Measurements from ENCODE around the gene AGFG1.

The AGFG1 gene, protein sequence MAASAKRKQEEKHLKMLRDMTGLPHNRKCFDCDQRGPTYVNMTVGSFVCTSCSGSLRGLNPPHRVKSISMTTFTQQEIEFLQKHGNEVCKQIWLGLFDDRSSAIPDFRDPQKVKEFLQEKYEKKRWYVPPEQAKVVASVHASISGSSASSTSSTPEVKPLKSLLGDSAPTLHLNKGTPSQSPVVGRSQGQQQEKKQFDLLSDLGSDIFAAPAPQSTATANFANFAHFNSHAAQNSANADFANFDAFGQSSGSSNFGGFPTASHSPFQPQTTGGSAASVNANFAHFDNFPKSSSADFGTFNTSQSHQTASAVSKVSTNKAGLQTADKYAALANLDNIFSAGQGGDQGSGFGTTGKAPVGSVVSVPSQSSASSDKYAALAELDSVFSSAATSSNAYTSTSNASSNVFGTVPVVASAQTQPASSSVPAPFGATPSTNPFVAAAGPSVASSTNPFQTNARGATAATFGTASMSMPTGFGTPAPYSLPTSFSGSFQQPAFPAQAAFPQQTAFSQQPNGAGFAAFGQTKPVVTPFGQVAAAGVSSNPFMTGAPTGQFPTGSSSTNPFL

DNA sequence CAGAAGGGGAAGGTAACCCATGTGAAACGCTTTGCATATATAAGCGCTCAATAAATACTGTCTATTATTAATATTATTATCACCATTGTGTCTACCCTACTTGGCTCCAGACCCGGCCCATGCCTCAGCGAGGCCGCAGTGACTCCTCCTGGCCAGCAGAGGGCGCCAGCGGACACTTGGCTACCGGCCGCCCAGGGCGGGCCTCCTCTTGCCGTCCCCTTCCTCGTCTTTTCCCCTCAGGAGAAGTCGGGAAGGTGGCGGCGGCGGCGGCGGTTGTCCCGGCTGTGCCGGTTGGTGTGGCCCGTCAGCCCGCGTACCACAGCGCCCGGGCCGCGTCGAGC lies at the start of gene AGFG1:
AGFG1 (plus strand) TSS at position 233 of the 341 bp plus-strand sequence. CDS start 266 bp downstream, outside the sequence.
- DNase-seq (ENCODE audit: low spot score) = peak; percentile 92

DNA sequence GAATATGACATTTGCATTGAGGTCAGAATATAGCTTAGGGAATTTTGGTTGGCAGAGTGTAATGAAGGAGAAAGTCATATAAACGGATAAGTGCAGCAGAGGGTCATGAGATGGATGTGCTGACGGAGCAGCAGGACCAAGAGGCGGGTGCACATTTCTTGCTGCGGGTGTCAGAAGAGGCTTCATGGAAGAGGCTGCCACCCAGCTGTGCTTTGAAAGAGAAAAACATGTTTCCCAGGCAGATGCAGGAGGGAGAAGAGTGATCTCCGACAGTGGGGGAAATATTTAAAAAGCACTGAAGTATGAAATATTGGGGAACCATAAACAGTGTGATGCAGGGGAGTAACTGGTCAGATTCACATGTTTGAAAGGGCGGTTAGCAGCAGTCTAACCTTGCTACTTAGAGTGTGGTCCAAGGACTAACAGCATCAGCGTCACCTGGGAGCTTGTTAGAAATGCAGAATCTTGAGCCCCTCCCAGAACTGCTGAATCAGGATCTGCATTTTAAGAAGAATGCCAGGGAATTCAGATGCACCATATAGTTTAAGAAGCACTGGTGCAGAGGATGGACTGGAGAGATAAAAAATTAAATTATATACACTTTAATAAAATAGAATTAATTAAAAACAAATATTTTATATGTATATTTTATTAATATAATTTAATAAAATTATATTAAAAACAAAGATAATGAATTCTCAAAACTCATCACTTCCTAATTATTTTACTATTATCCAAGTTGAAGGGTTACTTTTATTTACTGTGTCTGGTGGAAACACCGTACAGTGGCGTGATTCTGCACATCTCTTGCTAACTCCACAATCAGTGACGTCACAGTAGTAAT lies 48.1 kb upstream of the AGFG1 start:
- no peak for DNase-seq (ENCODE audit: low spot score)

DNA sequence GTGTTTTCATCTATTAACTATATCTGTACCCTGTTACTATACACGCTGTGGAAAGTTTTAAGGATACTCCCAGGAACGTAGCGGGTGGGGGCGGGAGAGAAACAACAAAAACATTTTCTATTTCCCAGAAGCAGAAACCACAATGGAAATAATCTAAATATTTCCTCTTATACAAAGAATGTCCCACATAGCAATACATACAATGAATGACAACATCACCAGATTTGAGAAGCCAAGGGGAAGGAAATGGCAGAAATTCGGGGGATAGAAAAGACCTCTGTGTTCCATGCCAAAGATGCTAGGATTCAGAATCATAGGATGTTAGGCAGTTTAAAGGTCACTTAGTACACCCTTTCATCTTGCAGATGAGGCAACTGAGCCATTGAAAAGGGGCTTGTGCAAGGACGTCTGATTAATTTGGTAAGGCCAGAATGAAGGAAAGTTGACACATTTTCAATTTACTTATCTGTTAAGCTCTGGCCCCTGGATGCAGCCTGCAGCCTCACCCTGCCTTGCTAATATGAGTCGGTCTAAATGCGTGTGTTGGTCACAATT lies 43.1 kb upstream of the AGFG1 start:
- no peak for DNase-seq (ENCODE audit: low spot score)

DNA sequence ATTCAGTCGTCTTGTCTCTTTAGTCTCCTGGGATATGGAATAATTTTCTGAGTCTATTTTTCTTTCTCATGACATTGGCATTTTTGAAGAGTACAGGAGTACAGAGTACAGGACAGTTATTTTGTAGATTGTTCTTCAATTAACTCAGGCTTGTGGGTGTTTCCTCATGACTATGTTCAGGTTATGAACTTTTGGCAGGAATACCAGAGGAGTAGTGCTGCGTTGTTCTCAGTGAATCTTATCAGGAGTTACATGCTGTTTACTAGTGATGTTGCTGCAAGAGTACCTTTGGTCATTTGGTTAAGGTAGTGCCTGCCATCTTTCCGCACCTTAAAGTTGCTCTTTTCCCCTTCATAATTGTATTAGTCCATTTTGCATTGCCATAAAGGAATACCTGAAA lies 41.3 kb upstream of the AGFG1 start:
- no peak for DNase-seq (ENCODE audit: low spot score)

DNA sequence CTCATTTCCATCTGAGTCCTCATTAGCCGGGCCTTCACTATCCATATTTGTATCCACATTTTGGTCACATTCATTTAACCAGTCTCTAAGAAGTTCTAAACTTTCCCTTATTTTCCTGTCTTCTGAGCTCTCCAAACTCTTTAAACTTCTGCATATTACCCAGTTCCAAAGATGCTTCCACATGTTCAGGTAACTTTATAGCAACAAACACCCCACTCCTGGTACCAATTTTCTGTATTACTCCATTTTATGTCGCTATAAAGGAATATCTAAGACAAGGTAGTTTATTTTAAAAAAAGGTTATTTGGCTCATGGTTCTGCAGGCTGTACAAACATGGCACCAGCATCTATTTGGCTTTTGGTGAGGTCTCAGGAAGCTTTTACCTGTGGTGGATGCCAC lies 38.8 kb upstream of the AGFG1 start:
- no peak for DNase-seq (ENCODE audit: low spot score)

DNA sequence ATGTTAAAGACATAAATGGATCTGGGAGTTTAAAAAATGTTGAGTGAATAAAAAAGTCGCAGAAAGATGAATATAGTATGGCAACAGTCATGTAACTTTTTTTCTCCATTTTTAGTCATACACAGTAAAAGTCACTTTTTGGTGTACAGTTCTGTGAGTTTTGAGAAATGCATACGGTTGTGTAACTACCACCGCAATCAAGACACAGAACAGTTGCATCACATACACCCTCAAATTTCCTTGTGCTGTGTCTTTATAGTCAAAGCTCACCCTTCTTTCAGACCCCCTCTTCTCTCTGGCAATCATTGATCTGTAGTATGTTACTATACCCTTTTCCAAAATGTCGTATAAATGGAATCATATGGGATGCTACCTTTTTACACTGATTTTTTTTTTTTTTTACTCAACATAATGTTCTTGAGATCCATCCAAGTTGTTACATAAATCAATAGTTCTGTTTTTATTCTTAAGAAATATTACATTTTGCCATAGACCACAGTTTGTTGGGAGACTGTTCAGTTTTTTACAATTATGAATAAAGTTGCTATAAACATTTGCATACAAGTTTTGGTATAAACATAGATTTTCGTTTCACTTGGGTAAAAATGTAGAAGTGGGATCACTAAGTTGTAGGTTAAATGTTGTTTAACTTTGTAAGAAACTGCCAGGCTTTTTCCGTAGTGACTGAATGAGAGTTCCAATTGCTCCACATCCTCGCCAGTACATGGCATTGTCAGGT lies 35.4 kb upstream of the AGFG1 start:
- no peak for DNase-seq (ENCODE audit: low spot score)

DNA sequence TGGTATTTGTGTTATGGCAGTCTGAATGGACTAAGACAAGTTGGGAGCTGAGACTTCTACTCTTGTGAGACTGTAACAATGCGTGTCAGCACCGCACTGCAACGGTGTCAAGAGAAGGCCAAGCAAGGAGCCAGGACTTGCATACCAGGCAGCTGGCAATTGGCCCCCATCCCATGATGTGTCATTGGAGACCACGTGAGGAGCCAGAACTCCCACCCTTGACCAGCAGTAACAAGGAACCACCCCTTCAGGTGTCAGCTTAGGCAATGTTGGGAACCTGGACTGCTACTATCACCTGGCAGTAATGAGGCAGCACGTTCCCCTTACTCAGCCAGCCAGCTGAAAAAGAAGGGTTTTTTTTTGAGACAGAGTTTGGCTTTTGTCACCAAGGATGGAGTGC lies 32.7 kb upstream of the AGFG1 start:
- no peak for DNase-seq (ENCODE audit: low spot score)

DNA sequence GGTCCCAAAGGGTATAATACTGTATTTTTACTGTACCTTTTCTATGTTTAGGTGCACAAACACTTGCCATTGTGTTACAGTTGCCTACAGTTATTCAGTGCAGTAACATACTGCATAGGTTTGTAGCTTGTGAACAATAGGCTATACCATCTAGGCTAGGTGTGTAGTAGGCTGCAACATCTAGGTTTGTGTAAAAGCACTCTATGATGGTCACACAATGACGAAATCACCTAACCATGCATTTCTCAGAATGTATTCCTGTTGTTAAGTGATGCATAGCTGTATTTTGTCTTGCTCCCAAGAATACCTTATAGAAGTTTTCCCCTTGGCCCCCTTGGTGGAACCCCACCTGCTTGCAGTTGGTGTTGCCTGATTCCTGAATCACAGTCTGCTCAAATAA lies 29.3 kb upstream of the AGFG1 start:
- no peak for DNase-seq (ENCODE audit: low spot score)

DNA sequence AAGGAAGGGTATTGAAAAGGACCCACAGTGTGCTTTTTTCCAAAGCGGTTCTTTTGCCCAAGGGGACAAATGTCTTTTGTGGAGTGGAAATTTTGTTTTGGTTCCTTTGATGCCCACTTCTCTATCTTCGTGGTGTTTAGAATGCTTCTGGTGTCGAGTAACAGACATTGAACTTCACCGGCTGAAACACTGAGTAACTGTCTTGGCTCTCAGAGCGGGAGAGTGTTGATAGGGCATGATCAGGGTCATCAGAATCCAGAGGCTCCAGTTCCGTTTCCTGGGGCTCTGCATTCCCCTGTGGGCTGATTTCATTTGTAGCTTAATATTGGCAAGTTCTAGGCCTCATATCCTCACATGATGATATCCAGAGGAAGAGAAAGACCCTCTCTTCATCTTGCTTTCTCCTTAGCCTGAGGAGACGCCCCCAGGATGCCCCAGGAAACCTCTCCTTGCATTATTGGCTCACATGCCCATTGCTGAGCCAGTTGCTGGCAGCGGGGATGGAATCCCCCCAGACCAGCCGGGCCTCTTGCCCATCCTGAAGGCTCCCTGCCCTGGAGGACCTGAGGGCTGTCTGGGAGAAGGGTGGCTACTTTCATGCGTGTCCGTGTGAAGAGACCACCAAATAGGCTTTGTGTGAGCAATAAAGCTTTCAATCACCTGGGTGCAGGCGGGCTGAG lies 27.9 kb upstream of the AGFG1 start:
- no peak for DNase-seq (ENCODE audit: low spot score)

DNA sequence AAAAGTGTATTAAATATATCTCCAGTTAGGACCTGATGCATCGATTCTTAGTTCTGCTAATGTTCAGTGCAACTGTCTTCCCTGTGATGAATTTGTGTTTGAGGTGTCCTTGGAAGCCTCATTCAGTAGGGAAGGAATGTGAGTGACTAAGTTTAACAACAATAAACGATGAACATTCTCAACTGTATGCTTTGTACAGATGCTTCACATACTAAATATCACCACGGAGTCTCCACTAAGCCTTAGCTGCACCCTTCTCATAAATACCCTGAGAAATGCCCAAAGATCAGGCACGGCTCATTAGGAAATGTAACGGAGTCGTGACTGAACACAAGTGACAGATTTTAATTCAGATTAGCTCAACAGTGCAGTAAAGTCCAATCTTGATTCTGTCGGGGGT lies 24.4 kb upstream of the AGFG1 start:
- no peak for DNase-seq (ENCODE audit: low spot score)

DNA sequence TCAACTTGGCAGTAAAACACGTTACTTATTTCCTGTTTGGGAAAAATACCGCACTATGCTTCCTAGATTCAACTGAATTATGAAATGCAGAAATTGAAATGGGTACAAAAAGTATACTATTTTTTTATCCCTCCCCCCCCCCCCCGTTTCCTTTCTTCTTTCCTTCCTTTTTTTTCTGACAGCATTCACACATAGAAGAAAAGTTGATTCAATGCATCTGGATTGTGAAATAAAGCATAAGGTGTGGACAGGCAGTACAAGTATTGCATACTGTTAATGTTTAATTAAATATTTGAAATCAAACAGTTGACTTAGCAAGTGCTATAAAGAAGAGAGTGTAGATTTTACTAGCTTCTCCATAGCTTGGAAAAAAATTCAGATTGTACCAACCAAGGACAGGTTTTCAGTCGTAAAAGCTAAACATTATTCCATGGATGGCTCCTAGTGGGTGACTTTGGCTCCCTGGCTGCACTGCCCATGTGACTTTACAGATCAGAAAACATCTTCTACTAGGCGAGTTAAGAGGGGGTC lies 21.6 kb upstream of the AGFG1 start:
- DNase-seq (ENCODE audit: low spot score) = no peak

DNA sequence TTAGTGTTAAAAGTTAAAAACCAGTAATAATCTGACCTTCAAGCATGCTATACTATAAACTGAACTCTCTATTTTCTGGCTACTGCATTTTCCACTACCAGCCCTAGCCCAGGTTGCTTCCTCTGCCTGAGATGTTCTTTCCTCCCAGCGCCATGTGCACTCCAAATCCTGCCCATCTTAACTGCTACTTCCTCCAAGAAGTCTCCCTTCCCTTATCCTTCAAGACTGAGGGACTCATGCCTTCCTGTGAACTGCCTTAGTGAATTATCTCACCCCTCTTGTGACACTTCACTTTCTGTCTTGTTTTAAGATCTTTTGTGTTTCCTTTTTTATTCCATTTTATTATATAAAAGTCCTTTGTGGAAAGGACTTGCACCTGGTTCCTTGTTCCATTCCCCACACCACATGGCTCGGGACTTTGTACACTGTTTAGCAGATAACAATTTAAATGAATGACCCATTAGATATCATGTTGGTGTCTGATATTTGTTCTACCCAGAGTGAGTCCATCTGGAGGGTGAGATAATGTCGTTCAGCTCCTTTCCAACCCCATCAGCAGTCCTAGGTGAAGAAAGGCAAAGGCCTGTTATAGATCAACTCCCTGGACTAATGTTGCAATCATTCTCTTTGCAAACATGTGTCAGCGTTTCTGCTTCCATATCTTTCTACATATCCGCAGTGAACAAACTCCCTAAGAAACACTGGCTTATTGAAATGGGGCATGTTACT lies 20.9 kb upstream of the AGFG1 start:
- no peak for DNase-seq (ENCODE audit: low spot score)

DNA sequence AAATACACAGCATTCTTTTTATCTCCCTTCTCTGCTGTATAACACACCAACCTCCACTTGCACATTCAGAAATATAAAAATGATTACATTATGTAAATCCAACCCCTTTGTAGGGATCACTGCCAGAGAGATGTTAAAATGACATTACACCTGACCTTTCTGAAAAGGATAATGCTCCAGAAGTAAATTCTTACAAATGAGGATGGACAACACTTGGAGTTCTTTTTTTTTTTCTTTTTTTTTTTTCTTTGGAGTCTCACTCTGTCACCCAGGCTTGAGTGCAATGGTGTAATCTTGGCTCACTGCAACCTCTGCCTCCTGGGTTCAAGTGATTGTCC lies 20.3 kb upstream of the AGFG1 start:
- no peak for DNase-seq (ENCODE audit: low spot score)

DNA sequence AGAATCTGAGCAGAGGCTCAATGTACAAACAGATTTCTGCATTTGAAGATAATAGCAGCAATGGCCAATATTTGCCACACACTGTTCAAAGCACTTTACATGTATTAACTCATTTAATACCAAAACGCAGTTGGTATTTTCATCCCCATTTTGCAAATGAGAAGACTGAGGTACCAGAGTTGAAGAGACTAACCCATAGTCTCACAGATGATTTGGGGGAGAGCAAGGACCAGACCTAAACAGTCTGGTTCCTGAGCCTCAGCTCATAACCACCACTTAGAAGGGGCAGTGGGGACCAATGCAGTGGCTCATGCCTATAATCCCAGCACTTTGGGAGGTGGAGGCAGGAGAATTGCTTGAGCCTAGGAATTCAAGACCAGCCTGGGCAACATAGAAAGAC lies 18.1 kb upstream of the AGFG1 start:
- no peak for DNase-seq (ENCODE audit: low spot score)

DNA sequence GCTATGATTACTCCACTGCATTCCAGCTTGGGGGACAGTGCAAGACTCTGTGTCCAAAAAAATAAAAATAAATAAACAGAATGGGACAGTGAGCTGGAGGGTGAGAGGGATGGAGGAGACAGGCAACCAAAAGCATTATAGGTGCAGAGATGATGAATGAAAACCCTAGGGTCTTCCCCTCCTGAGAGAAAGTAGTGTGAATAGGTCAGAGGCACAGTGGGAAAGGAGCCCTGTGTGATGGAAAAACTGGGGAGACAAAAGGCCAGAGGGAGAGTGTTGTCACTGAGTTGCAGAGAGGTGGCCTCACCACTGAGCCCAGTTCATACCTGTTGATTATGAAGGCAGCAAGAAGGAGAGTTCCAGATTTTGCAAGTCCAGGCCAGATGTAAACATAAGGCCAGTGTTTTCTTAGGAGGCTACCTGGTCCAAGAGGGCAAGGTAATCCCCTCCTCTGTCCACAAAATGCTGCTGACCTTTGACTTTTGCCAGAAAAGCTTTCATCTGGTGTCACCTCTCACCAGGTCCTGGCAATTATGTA lies 17.6 kb upstream of the AGFG1 start:
- DNase-seq (ENCODE audit: low spot score) = no peak

DNA sequence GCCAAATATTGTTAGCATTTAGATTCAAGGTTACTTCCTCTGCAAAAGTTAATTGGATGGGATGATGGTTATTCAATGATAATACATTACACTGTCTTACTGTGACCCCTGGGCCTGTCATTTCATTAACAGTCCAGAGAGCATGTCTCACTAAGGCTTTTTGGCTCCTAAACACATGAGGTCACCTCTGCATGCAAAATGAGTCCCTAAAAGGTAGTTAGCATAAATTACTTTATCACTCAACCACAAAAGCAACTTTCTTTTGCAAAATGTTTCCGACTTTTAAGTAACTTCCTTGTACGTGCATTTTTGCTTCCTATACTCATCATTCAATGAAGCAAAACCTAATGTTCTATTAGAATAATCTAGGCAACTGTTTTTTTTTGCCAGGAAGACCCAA lies 16.8 kb upstream of the AGFG1 start:
- DNase-seq (ENCODE audit: low spot score) = no peak

DNA sequence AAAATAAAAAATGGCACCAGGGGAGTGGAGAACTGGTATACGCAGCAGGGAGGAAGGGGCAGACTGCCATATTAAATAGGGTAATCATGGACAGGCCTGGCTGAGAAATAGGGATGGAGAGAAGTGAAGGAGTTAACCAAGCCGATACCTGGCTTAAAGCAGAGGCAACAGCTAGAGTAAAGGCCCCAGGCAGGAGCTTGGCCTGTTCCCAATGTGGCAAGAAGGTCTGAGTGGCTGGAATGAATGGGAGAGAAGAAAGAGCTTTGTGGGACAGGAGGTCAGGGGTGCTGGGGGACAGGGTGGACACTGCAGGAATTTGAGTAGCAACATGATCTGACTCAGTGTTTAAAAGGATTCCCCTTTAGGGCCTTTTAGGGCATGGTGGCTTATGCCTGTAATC lies 15.9 kb upstream of the AGFG1 start:
- DNase-seq (ENCODE audit: low spot score) = no peak

DNA sequence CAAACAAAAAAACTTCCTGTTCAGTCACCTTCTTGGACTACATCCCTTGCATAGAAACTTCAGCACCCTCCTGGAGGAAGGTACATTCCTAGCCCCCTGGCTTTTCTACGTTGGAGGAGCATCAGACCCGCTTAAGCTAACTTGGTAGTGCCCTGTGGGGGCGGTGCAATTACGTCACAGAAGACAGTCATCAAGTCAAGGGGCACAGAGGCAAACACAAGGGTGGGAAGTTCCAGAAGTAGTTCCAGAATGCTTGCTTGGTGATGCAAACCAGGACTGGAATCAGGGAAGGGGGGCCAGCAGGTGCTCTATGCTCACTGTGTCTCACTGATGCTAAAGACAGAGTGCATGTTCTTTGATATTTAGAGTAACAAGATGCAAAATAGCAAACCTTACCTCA lies 15.2 kb upstream of the AGFG1 start:
- no peak for DNase-seq (ENCODE audit: low spot score)

DNA sequence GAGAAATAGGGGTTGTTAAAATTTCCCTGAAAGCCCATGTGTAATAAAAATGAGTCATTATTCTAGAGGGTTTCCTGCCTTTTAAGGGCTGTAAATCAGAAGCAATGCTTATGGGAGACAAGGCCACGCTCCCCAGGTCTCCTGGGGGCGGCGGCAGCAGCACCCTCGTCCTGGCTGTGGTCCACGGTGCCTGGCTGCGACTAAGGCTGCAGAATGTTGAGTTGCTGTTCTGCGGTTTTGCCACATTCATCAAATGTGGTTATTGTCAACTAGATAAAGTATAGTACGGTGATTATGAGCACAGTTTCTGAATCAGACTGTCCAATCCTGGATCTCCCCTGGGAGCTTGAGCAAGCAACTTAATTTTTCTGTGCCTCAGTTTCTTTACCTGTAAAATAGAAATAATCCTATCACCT lies 11.9 kb upstream of the AGFG1 start:
- DNase-seq (ENCODE audit: low spot score) = no peak

DNA sequence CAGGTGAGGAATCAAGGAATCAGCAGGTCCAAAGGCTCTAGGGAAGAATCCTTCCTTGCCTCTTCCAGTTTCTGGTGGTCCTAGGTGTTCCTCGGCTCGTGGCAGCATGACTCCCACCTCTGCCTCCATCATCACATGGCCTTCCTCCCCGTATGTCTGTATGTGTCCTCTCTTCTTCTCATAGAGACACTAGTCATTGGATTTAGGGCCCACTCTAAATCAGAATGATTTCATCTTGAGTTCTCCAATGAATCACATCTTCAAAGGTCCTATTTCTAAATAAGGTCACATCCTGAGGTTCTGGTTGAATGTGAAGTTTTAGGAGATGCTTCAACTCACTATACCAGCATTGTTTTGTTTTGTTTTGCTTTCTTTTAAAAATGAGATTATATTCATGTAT lies 11.1 kb upstream of the AGFG1 start:
- DNase-seq (ENCODE audit: low spot score) = no peak
